RWPE1 (cell line): Measurements from ENCODE around the gene CNGA3.

ENCODE experiments used
- CTCF ChIA-PET: fragments of 350-600 bp; sonication (Branson Sonifier 250); formaldehyde crosslinking; extraction: SDS; loops from one replicate; lab custom pipeline; 2021; lab: Yijun Ruan, JAX
- POLR2A ChIA-PET: fragments of 400-600 bp; formaldehyde crosslinking; extraction: SDS; loops from one replicate; lab custom pipeline; 2020; ENCODE audit warnings: antibody characterized with exemption; ENCODE audit not compliant: low non-redundant PET; lab: Yijun Ruan, JAX
- DNase-seq: peaks from one replicate; pipeline ENCODE4 v3.0.0; 2012; ENCODE audit warnings: low spot score
- H3K27ac ChIP-seq: fragments of 450-650 bp; 2 replicates; pipeline ENCODE4 v1.5.1; 2017
- TF ChIP-seq, protein P1 (sequence below): fragments of 450-650 bp; conservative IDR thresholded peaks from 2 replicates; pipeline ENCODE4 v1.5.1; 2017; ENCODE audit warnings: low read depth, mild to moderate bottlenecking

Gene CNGA3

GRCh38 chr2:98389251-98389605 is 43.0 kb downstream of the CNGA3 start:
- ChIA-PET POLR2A (no interaction called here), CTCF (interaction anchor here (0.5 kb wide), 1 partner anchor 95 kb away, joined by 5 read pairs; no protein-coding TSS in a partner anchor)
- no peak overlapping the region for H3K27ac ChIP-seq
- DNase-seq: no peak
- TF ChIP-seq, protein P1, sequence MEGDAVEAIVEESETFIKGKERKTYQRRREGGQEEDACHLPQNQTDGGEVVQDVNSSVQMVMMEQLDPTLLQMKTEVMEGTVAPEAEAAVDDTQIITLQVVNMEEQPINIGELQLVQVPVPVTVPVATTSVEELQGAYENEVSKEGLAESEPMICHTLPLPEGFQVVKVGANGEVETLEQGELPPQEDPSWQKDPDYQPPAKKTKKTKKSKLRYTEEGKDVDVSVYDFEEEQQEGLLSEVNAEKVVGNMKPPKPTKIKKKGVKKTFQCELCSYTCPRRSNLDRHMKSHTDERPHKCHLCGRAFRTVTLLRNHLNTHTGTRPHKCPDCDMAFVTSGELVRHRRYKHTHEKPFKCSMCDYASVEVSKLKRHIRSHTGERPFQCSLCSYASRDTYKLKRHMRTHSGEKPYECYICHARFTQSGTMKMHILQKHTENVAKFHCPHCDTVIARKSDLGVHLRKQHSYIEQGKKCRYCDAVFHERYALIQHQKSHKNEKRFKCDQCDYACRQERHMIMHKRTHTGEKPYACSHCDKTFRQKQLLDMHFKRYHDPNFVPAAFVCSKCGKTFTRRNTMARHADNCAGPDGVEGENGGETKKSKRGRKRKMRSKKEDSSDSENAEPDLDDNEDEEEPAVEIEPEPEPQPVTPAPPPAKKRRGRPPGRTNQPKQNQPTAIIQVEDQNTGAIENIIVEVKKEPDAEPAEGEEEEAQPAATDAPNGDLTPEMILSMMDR: no peak

DNA sequence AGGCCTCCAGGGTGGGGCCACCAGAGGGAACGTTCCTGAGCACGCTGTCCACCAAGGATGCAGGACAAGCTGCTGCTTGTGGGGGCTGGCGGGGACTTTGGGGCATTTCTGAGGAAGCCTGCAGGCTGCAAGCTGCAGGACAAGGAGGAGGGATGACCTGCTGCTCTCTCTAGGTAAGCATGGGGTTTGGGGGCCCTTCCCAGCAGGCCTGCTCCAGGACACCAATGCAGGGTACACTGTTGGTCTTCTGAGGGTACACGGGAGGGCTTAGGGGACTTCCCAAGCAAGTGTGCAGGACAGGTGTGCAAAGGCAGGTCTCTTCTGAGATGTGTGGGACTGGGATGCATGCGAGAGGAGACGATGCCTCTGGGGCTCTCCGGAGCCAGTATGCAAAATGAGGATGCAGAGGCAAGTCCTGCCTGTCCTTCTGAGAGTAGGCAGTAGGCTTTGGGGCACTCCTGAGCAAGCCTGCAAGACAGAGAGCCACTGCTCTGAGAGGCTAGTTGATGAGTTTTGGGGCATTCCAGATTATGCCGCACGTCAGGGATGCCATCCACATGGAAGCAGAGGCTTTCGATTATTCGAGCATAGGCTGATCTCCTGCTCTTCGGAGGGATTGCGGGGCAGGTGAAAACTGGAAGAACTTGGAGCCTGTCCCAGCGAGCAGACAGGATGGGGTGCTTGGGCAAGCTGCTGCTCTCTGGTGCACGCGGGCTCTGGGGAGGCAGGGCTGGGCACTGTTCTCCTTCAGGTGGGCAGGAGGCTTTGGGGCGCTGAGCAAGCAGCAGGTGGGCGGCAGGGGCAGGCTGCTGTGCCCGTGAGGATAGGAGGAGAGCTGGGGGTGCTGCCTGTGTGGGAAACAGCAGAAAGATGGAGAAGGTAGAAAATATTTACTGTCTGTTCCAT is 44.6 kb downstream of the CNGA3 start:
- ChIA-PET POLR2A (no interaction called here), CTCF (no interaction called here)
- no peak overlapping the region for H3K27ac ChIP-seq
- TF ChIP-seq, protein P1: no peak
- DNase-seq: no peak

- no peak overlapping the region for H3K27ac ChIP-seq
- POLR2A ChIA-PET: no interaction called here
- TF ChIP-seq, protein P1: no peak
- CTCF ChIA-PET: no interaction called here
- DNase-seq: no peak
These were observed 45.5 kb downstream of the CNGA3 start for GRCh38 chr2:98391581-98392270.

GRCh38 chr2:98393354-98393753 is 47.1 kb downstream of the CNGA3 start:
- H3K27ac ChIP-seq: no peak overlapping the region

DNA sequence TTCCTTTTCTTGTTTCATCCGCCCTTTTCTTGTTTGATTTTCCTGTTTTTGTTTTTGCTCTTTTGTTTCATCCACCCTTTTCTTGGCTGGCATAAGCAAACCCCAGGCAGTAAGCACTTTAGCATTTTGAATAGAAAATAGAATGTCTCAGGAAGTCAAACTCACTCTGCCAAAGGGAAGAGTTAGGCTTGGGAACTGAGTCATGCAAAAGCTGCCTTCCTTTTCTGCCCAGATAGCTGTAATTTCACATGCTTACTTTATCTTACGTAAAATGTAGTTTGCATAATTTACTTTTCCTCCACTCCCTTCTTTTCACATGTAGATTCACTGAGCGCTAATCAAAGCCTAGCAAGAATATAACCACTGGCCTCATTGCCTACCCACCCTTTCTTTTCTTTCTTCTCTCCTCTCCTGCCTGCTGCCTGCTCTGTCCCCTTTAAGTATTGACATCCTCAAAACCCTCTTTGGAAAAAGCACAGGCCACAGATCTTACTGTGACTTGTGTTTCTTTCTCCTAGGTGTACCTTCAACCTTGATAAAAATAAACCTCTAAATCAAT is 48.4 kb downstream of the CNGA3 start:
- no peak for DNase-seq
- ChIA-PET CTCF (interaction anchor here (0.7 kb wide), 1 partner anchor 1880 kb away, joined by 3 read pairs; no protein-coding TSS in a partner anchor), POLR2A (no interaction called here)
- TF ChIP-seq, protein P1: no peak
- H3K27ac ChIP-seq: no peak overlapping the region

More at GRCh38 chr2:98393354-98393753, 47.1 kb downstream of the CNGA3 start:
- POLR2A ChIA-PET: no interaction called here
- DNase-seq: no peak
- CTCF ChIA-PET: interaction anchor here (1.4 kb wide), 1 partner anchor 9 kb away, joined by 4 read pairs; no protein-coding TSS in a partner anchor
- TF ChIP-seq, protein P1: no peak

DNA sequence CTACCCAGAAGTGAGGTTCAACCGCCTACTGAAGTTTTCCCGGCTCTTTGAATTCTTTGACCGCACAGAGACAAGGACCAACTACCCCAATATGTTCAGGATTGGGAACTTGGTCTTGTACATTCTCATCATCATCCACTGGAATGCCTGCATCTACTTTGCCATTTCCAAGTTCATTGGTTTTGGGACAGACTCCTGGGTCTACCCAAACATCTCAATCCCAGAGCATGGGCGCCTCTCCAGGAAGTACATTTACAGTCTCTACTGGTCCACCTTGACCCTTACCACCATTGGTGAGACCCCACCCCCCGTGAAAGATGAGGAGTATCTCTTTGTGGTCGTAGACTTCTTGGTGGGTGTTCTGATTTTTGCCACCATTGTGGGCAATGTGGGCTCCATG is 49.7 kb downstream of the CNGA3 start:
- CTCF ChIA-PET: no interaction called here
- TF ChIP-seq, protein P1: no peak
- no peak overlapping the region for H3K27ac ChIP-seq
- POLR2A ChIA-PET: no interaction called here
- no peak for DNase-seq
